B cell (primary cell): ENCODE data around the gene CCDC187. TPM values are rescaled to one million over a fixed set of nuclear protein-coding genes. Genes with fewer than 3 reads are reported as not detected.

ENCODE experiments used
- ATAC-seq: fragments of 200-7000 bp; cut with Tn5 transposase; one replicate; pipeline ENCODE4 v1.10.0; 2021; ENCODE audit warnings: low read depth, mild to moderate bottlenecking, moderate number of reproducible peaks, moderate library complexity
- CTCF ChIA-PET: fragments of 350-600 bp; sonication (Branson Sonifier 250); formaldehyde crosslinking; loops from one replicate; lab custom pipeline; 2021; ENCODE audit warnings: antibody characterized with exemption, inconsistent platforms; lab: Charles Lee
- POLR2A ChIA-PET: fragments of 350-600 bp; sonication (Branson Sonifier 250); formaldehyde crosslinking; loops from one replicate; lab custom pipeline; 2021; ENCODE audit warnings: antibody characterized with exemption; lab: Charles Lee
- DNase-seq: peaks from one replicate; pipeline ENCODE4 v3.0.0; 2013
- H2AFZ ChIP-seq: 2 replicates; pipeline ENCODE4 v1.6.1; 2012; ENCODE audit warnings: mild to moderate bottlenecking, low read depth, low read length; ENCODE audit not compliant: insufficient read depth, poor library complexity, severe bottlenecking
- H3K27ac ChIP-seq, 2 donors: 1 replicate in 1 of 2; 2 replicates in 1 of 2; pipeline ENCODE4 v1.5.1; 2012 to 2013; ENCODE audit warnings: low read length in 2 of 2, mild to moderate bottlenecking in 2 of 2, moderate library complexity in 1 of 2
- H3K27me3 ChIP-seq, 4 experiments: fragments of 200-600 bp in 1 of 4; sonication (generic) in 1 of 4; replicated peaks in 1 of 4; 1 replicate in 2 of 4; 2 replicates in 2 of 4; pipeline versions ENCODE4 v1.6.1 to v1.7.0; 2013 to 2016; ENCODE audit warnings: low read length in 3 of 4, mild to moderate bottlenecking in 2 of 4, mixed read lengths in 1 of 4, moderate library complexity in 1 of 4; ENCODE audit not compliant: insufficient read depth in 4 of 4, control insufficient read depth in 3 of 4; ENCODE audit errors: control extremely low read depth in 1 of 4
- H3K36me3 ChIP-seq, 2 experiments: replicated peaks in 1 of 2; 1 replicate in 1 of 2; 2 replicates in 1 of 2; pipeline versions ENCODE4 v1.6.1 to v1.7.1; 2013; ENCODE audit warnings: low read length in 1 of 2; ENCODE audit not compliant: insufficient read depth in 2 of 2, control insufficient read depth in 1 of 2; ENCODE audit errors: control extremely low read depth in 1 of 2, extremely low read depth in 1 of 2
- H3K4me1 ChIP-seq, 2 donors: fragments of 200-600 bp in 1 of 2; sonication (generic) in 1 of 2; 1 replicate in 1 of 2; 2 replicates in 1 of 2; pipeline versions ENCODE4 v1.5.1 to v1.6.1; 2013 to 2017; ENCODE audit warnings: low read length in 2 of 2; ENCODE audit not compliant: control insufficient read depth in 2 of 2, insufficient read depth in 2 of 2
- H3K4me2 ChIP-seq: replicated peaks from 2 replicates; pipeline ENCODE3; 2012; ENCODE audit warnings: mild to moderate bottlenecking, low read depth, low read length; ENCODE audit not compliant: poor library complexity, severe bottlenecking
- H3K4me3 ChIP-seq, 5 experiments: fragments of 200-600 bp in 1 of 5; sonication (generic) in 1 of 5; 1 replicate in 3 of 5; 2 replicates in 2 of 5; pipeline versions ENCODE4 v1.5.1 to v1.7.0; 2011 to 2016; ENCODE audit warnings: low read length in 4 of 5, mild to moderate bottlenecking in 4 of 5, low read depth in 2 of 5, control low read depth in 1 of 5, moderate library complexity in 1 of 5; ENCODE audit not compliant: insufficient read depth in 1 of 5; ENCODE audit errors: control extremely low read depth in 1 of 5, extremely low read depth in 1 of 5
- H3K79me2 ChIP-seq: fragments of 200-600 bp; sonication (generic); one replicate; pipeline ENCODE4 v1.6.0; 2016; ENCODE audit warnings: low read length; ENCODE audit not compliant: control insufficient read depth, insufficient read depth
- H3K9ac ChIP-seq: fragments of 200-600 bp; sonication (generic); 2 replicates; pipeline ENCODE4 v1.6.1; 2017; ENCODE audit warnings: mild to moderate bottlenecking, low read length, moderate library complexity
- H3K9me3 ChIP-seq, 3 donors: one replicate each; pipeline versions ENCODE4 v1.6.1 to v1.7.1; 2013; ENCODE audit warnings: low read length in 2 of 3; ENCODE audit not compliant: control insufficient read depth in 2 of 3, insufficient read depth in 1 of 3; ENCODE audit errors: control extremely low read depth in 1 of 3
- H4K20me1 ChIP-seq: 2 replicates; pipeline ENCODE4 v1.6.0; 2012; ENCODE audit warnings: mild to moderate bottlenecking, low read length; ENCODE audit not compliant: insufficient read depth, control insufficient read depth, poor library complexity, severe bottlenecking
- H3K27ac Mint-ChIP-seq: one replicate; pipeline ENCODE4 v1.8.0; 2021; ENCODE audit warnings: mixed read lengths
- H3K27me3 Mint-ChIP-seq: one replicate; pipeline ENCODE4 v1.8.0; 2021; ENCODE audit warnings: mixed read lengths
- H3K4me1 Mint-ChIP-seq: one replicate; pipeline ENCODE4 v1.8.0; 2021; ENCODE audit warnings: mixed read lengths
- H3K4me3 Mint-ChIP-seq: one replicate; pipeline ENCODE4 v1.8.0; 2021; ENCODE audit warnings: mixed read lengths
- H3K9me3 Mint-ChIP-seq: one replicate; pipeline ENCODE4 v1.8.0; 2022; ENCODE audit warnings: mixed read lengths; ENCODE audit not compliant: insufficient read depth
- CTCF ChIP-seq: fragments of 200-600 bp; IDR thresholded peaks from one replicate; pipeline ENCODE4 v1.8.0; 2022; ENCODE audit warnings: antibody characterized with exemption, mild to moderate bottlenecking
- EZH2 ChIP-seq: IDR thresholded peaks from 2 replicates; pipeline ENCODE4 v1.6.1; 2012; ENCODE audit warnings: borderline replicate concordance, low read depth, mild to moderate bottlenecking, moderate library complexity, low read length; ENCODE audit not compliant: insufficient read depth, poor library complexity, severe bottlenecking
- WGBS: methylation state at CpG from one replicate; pipeline ENCODE4 v1.1.5; 2013; ENCODE audit warnings: missing lambda C conversion rate; ENCODE audit not compliant: insufficient coverage; 5-methylcytosine and 5-hydroxymethylcytosine counted together
- intact Hi-C: fragments of 100-400 bp; cut with micrococcal nuclease; formaldehyde crosslinking; loops from one replicate; pipeline ENCODE4 v1.10.0; 2022
- polyA plus RNA-seq: library from polyadenylated mRNA; depleted of rRNA; stranded (reverse); fragments of >200 nt; gene quantifications from 2 replicates; pipeline ENCODE4 v1.2.3, GENCODE V29; 2012
- total RNA-seq, 2 donors: library from RNA; stranded (reverse); fragments of 120-200 nt in 1 of 2; gene quantifications; 1 replicate in 1 of 2; 2 replicates in 1 of 2; pipeline versions ENCODE4 v1.2.3 to v1.2.4, GENCODE V29; 2013 to 2022

Gene CCDC187
- total and polyA plus RNA-seq, 2 donors (not counting 1 experiment from before 2014, with no cell fraction given), result 1.5 to 7.6 TPM

- Mint-ChIP-seq H3K4me3 (peak within 1 kb of the TSS; percentile 82), H3K27ac (peak within 1 kb of the TSS; percentile 59), H3K4me1 (peaks cover 7% of the 10 kb centered on the region), H3K9me3 (no peaks in the 10 kb centered on the region), H3K27me3 (peaks cover 8% of the 10 kb centered on the region)
- H3K4me1 ChIP-seq, result peaks cover 22 to 31% of the 10 kb centered on the region in 2 donors
- DNase-seq (peak; percentile 52), ATAC-seq (peak; percentile 49)
- H3K9ac ChIP-seq, result peak within 1 kb of the TSS; percentile 35
- H3K27me3 ChIP-seq, result peaks cover 0 to 27% (median 12%) of the 10 kb centered on the region in 4 experiments
- no peaks in the 10 kb centered on the region for H3K9me3 ChIP-seq
- H3K79me2 ChIP-seq, result peaks cover 12% of the 10 kb centered on the region
- POLR2A ChIA-PET, result interaction anchor here (0.6 kb wide), 1 partner anchor 64 kb away, joined by 5 read pairs; no protein-coding TSS in a partner anchor
- H3K4me3 ChIP-seq, result peak within 1 kb of the TSS in 4 of 5 experiments; percentile 14 to 44 (median 38)
- intact Hi-C loops, result no loop called here
- no peak within 1 kb of the TSS for H3K27ac ChIP-seq
- TF ChIP-seq EZH2, result no peak
- TF ChIP-seq CTCF, result no peak
- WGBS, result 1% methylated on average over 69 of the region's 88 CpGs
- H3K4me2 ChIP-seq, result peak within 1 kb of the TSS; percentile 74
- H4K20me1 ChIP-seq, result no peaks in the 10 kb centered on the region
- CTCF ChIA-PET, result interaction anchor here (0.6 to 0.9 kb wide), 3 partner anchors 14 to 36 kb away, joined by 3 to 4 read pairs (median 3); no protein-coding TSS in a partner anchor
- H3K36me3 ChIP-seq, result no peaks in the 10 kb centered on the region
- H2AFZ ChIP-seq, result peak within 1 kb of the TSS; percentile 56
Observed at GRCh38 chr9:136327304-136327974, 23.5 kb upstream of the CCDC187 start, which contains the start of gene GPSM1. TSS of gene GPSM1 (plus strand) at chr9:136327539. CDS start at chr9:136327696, 157 bp downstream.

- peaks cover 8% of the 10 kb centered on the region for H3K27me3 Mint-ChIP-seq
- no peak for DNase-seq
- Histone ChIP-seq H3K27ac (no peak overlapping the region), H4K20me1 (no peaks in the 10 kb centered on the region), H3K4me3 (peak overlapping the region in 3 of 5 experiments; percentile 23 to 44 (median 27)), H3K79me2 (peaks cover 10% of the 10 kb centered on the region), H3K27me3 (peaks cover 0 to 27% (median 12%) of the 10 kb centered on the region in 4 experiments), H3K9ac (peak overlapping the region; percentile 35), H2AFZ (peak overlapping the region; percentile 56), H3K4me2 (peak overlapping the region; percentile 74), H3K4me1 (peaks cover 22 to 31% of the 10 kb centered on the region in 2 donors), H3K36me3 (no peaks in the 10 kb centered on the region), H3K9me3 (no peaks in the 10 kb centered on the region)
- H3K9me3 Mint-ChIP-seq, result no peaks in the 10 kb centered on the region
- intact Hi-C loops, result no loop called here
- ChIA-PET CTCF (interaction anchor here (0.9 kb wide), 1 partner anchor 36 kb away, joined by 3 read pairs; no protein-coding TSS in a partner anchor), POLR2A (interaction anchor here (0.6 to 0.7 kb wide), 3 partner anchors 10 to 64 kb away, joined by 3 to 5 read pairs (median 5); no protein-coding TSS in a partner anchor)
- H3K4me1 Mint-ChIP-seq, result peaks cover 7% of the 10 kb centered on the region
- TF ChIP-seq EZH2 (no peak), CTCF (no peak)
- WGBS, result 5% methylated on average over 15 of the region's 17 CpGs
- peak overlapping the region; percentile 59 for H3K27ac Mint-ChIP-seq
- H3K4me3 Mint-ChIP-seq, result peak overlapping the region; percentile 82
- peak; percentile 16 for ATAC-seq
Observed at GRCh38 chr9:136326761-136327303, 22.9 kb upstream of the CCDC187 start.
